ENCODE results near the gene STRA6. TPM values are rescaled to one million over a fixed set of nuclear protein-coding genes. Genes with fewer than 3 reads are reported as not detected.

Gene STRA6
- total RNA-seq, 1 donor from 2014 or later: 1.8 TPM

- TF ChIP-seq CTCF (IDR thresholded peaks at IDR 0.05; ENCODE audit: insufficient read depth, low read length, poor library complexity, severe bottlenecking): no peak
- no peak for DNase-seq (ENCODE audit: low read depth)
- H3K36me3 ChIP-seq (ENCODE audit: control insufficient read depth, insufficient read depth, low read length): no peaks in the 10 kb centered on the region
- H3K4me3 ChIP-seq (ENCODE audit: low read depth, low read length): no peak overlapping the region
- peaks cover 3% of the 10 kb centered on the region for H3K27me3 ChIP-seq (ENCODE audit: control insufficient read depth, insufficient read depth, low read length)
Measured at GRCh38 chr15:74175271-74176191, 27.1 kb downstream of the STRA6 start.

- DNase-seq (ENCODE audit: low read depth): no peak
- H3K36me3 ChIP-seq (ENCODE audit: control insufficient read depth, insufficient read depth, low read length): no peaks in the 10 kb centered on the region
- no peak for TF ChIP-seq CTCF (IDR thresholded peaks at IDR 0.05; ENCODE audit: insufficient read depth, low read length, poor library complexity, severe bottlenecking)
- H3K4me3 ChIP-seq (ENCODE audit: low read depth, low read length): no peak overlapping the region
- peaks cover 3% of the 10 kb centered on the region for H3K27me3 ChIP-seq (ENCODE audit: control insufficient read depth, insufficient read depth, low read length)
Measured at GRCh38 chr15:74174958-74175253, 27.7 kb downstream of the STRA6 start.

- H3K36me3 ChIP-seq (ENCODE audit: control insufficient read depth, insufficient read depth, low read length): no peaks in the 10 kb centered on the region
- DNase-seq (ENCODE audit: low read depth): no peak
- TF ChIP-seq CTCF (IDR thresholded peaks at IDR 0.05; ENCODE audit: insufficient read depth, low read length, poor library complexity, severe bottlenecking): no peak
- no peak overlapping the region for H3K4me3 ChIP-seq (ENCODE audit: low read depth, low read length)
- peaks cover 5% of the 10 kb centered on the region for H3K27me3 ChIP-seq (ENCODE audit: control insufficient read depth, insufficient read depth, low read length)
Measured at GRCh38 chr15:74174219-74174957, 28.2 kb downstream of the STRA6 start.

GRCh38 chr15:74173380-74174218, 29.0 kb downstream of the STRA6 start, which contains the start of gene ISLR:
ISLR (plus strand) TSS chr15:74173710; CDS start chr15:74174859, 1,149 bp downstream.
- peaks cover 6% of the 10 kb centered on the region for H3K27me3 ChIP-seq (ENCODE audit: control insufficient read depth, insufficient read depth, low read length)
- H3K36me3 ChIP-seq (ENCODE audit: control insufficient read depth, insufficient read depth, low read length): no peaks in the 10 kb centered on the region
- no peak for DNase-seq (ENCODE audit: low read depth)
- H3K4me3 ChIP-seq (ENCODE audit: low read depth, low read length): no peak within 1 kb of the TSS
- no peak for TF ChIP-seq CTCF (IDR thresholded peaks at IDR 0.05; ENCODE audit: insufficient read depth, low read length, poor library complexity, severe bottlenecking)

- H3K4me3 ChIP-seq (ENCODE audit: low read depth, low read length): no peak overlapping the region
- H3K36me3 ChIP-seq (ENCODE audit: control insufficient read depth, insufficient read depth, low read length): no peaks in the 10 kb centered on the region
- no peak for TF ChIP-seq CTCF (IDR thresholded peaks at IDR 0.05; ENCODE audit: insufficient read depth, low read length, poor library complexity, severe bottlenecking)
- H3K27me3 ChIP-seq (ENCODE audit: control insufficient read depth, insufficient read depth, low read length): peaks cover 9% of the 10 kb centered on the region
- DNase-seq (ENCODE audit: low read depth): no peak
Measured at GRCh38 chr15:74172701-74173379, 29.7 kb downstream of the STRA6 start.
